ENCODE data around the gene STARD3NL. TPM values are rescaled to one million over a fixed set of nuclear protein-coding genes. Genes with fewer than 3 reads are reported as not detected.
A peak's percentile ranks its signal among the peaks of the same experiment; 100 is the strongest.

Gene STARD3NL
- polyA plus RNA-seq, 1 donor (not counting 4 experiments of a cell fraction or from before 2014, with no cell fraction given), result 45.1 TPM

- H3K4me2 ChIP-seq (ENCODE audit: control insufficient read depth, extremely low read depth, insufficient read depth, low read depth, low read length), result no peak overlapping the region
Measured at GRCh38 chr7:38215735-38216670, 38.0 kb downstream of the STARD3NL start.

GRCh38 chr7:38217672-38218071 lies 39.6 kb downstream of the STARD3NL start:
- TF ChIP-seq EZH2 (IDR thresholded peaks at IDR 0.05; ENCODE audit: low read length) (no peak), CTCF (optimal IDR thresholded peaks at IDR 0.05 in 1 of 3, IDR thresholded peaks at IDR 0.05 in 1 of 3, conservative IDR thresholded peaks at IDR 0.05 in 1 of 3; ENCODE audit: extremely low read depth in 1 of 3, insufficient read depth in 2 of 3, low read length in 3 of 3) (no peak)
- H3K27ac ChIP-seq (ENCODE audit: control insufficient read depth, insufficient read depth, low read length), result no peak overlapping the region
- no peak overlapping the region for H3K4me3 ChIP-seq (ENCODE audit: control insufficient read depth in 2 of 3, extremely low read depth in 1 of 3, insufficient read depth in 2 of 3, low read depth in 1 of 3, low read length in 3 of 3)
- H3K9ac ChIP-seq (ENCODE audit: control insufficient read depth, extremely low read depth, insufficient read depth, low read length), result no peak overlapping the region
- H3K9me1 ChIP-seq (ENCODE audit: control insufficient read depth, extremely low read depth, insufficient read depth, low read length), result no peaks in the 10 kb centered on the region
- FAIRE-seq, result no peak
- H3K27me3 ChIP-seq (ENCODE audit: control insufficient read depth, extremely low read depth, insufficient read depth, low read length), result no peaks in the 10 kb centered on the region
- no peaks in the 10 kb centered on the region for H3K79me2 ChIP-seq (ENCODE audit: control insufficient read depth, insufficient read depth, low read length)
- H3K4me2 ChIP-seq (ENCODE audit: control insufficient read depth, extremely low read depth, insufficient read depth, low read depth, low read length), result no peak overlapping the region
- no peaks in the 10 kb centered on the region for H3K4me1 ChIP-seq (ENCODE audit: control insufficient read depth, extremely low read depth, insufficient read depth, low read length)
- no peak overlapping the region for H2AFZ ChIP-seq (ENCODE audit: control insufficient read depth, low read length)
- no peaks in the 10 kb centered on the region for H3K9me3 ChIP-seq (ENCODE audit: control insufficient read depth, low read depth, low read length)
- peaks cover 9 to 17% of the 10 kb centered on the region in 2 experiments for H3K36me3 ChIP-seq (ENCODE audit: control insufficient read depth in 2 of 2, extremely low read depth in 1 of 2, insufficient read depth in 2 of 2, low read length in 2 of 2)
- dilution Hi-C loops (cut with MboI; ENCODE audit: extremely low pct_ligation_motif_present, low sequenced_read_pairs), result no loop called here
- no peaks in the 10 kb centered on the region for H4K20me1 ChIP-seq (ENCODE audit: control insufficient read depth, extremely low read depth, insufficient read depth, low read length)
- no peak for DNase-seq (ENCODE audit: low read depth, low spot score)

More at GRCh38 chr7:38215735-38216670, 38.0 kb downstream of the STARD3NL start:
- Histone ChIP-seq H3K9ac (ENCODE audit: control insufficient read depth, extremely low read depth, insufficient read depth, low read length) (no peak overlapping the region), H2AFZ (ENCODE audit: control insufficient read depth, low read length) (no peak overlapping the region), H3K4me1 (ENCODE audit: control insufficient read depth, extremely low read depth, insufficient read depth, low read length) (no peaks in the 10 kb centered on the region), H3K36me3 (ENCODE audit: control insufficient read depth in 2 of 2, extremely low read depth in 1 of 2, insufficient read depth in 2 of 2, low read length in 2 of 2) (peaks cover 9 to 19% of the 10 kb centered on the region in 2 experiments), H4K20me1 (ENCODE audit: control insufficient read depth, extremely low read depth, insufficient read depth, low read length) (no peaks in the 10 kb centered on the region), H3K9me1 (ENCODE audit: control insufficient read depth, extremely low read depth, insufficient read depth, low read length) (no peaks in the 10 kb centered on the region), H3K9me3 (ENCODE audit: control insufficient read depth, low read depth, low read length) (no peaks in the 10 kb centered on the region), H3K27ac (ENCODE audit: control insufficient read depth, insufficient read depth, low read length) (no peak overlapping the region), H3K27me3 (ENCODE audit: control insufficient read depth, extremely low read depth, insufficient read depth, low read length) (no peaks in the 10 kb centered on the region), H3K79me2 (ENCODE audit: control insufficient read depth, insufficient read depth, low read length) (no peaks in the 10 kb centered on the region), H3K4me3 (ENCODE audit: control insufficient read depth in 2 of 3, extremely low read depth in 1 of 3, insufficient read depth in 2 of 3, low read depth in 1 of 3, low read length in 3 of 3) (no peak overlapping the region)
- no peak for DNase-seq (ENCODE audit: low read depth, low spot score)
- dilution Hi-C loops (cut with MboI; ENCODE audit: extremely low pct_ligation_motif_present, low sequenced_read_pairs), result no loop called here
- FAIRE-seq, result peak; percentile 44
- TF ChIP-seq EZH2 (IDR thresholded peaks at IDR 0.05; ENCODE audit: low read length) (no peak), CTCF (optimal IDR thresholded peaks at IDR 0.05 in 1 of 3, IDR thresholded peaks at IDR 0.05 in 1 of 3, conservative IDR thresholded peaks at IDR 0.05 in 1 of 3; ENCODE audit: extremely low read depth in 1 of 3, insufficient read depth in 2 of 3, low read length in 3 of 3) (peak; percentile 86 to 96 (median 95))

All from keratinocyte (primary cell).